PC-9 (cell line): ENCODE results near the gene IFT57.

Experiments
- CTCF ChIP-seq: fragments of 200-600 bp; sonication (generic); conservative IDR thresholded peaks from 2 replicates; pipeline ENCODE4 v1.6.1; 2017; ENCODE audit warnings: mixed run types, antibody characterized with exemption, mild to moderate bottlenecking, moderate library complexity
- EZH2 ChIP-seq: fragments of 200-600 bp; sonication (generic); IDR thresholded peaks from 2 replicates; pipeline ENCODE4 v1.8.0; 2017; ENCODE audit warnings: antibody characterized with exemption, low read depth

GRCh38 chr3:108123326-108123725 lies 98.9 kb downstream of the IFT57 start:
- TF ChIP-seq CTCF: no peak
- no peak for TF ChIP-seq EZH2
